Liver (tissue), 9 donors: ENCODE results near the gene ALG3. TPM values are rescaled to one million over a fixed set of nuclear protein-coding genes. Genes with fewer than 3 reads are reported as not detected.

Experiments
- DNase-seq: peaks from one replicate; pipeline ENCODE4 v3.0.0-alpha.2; 2017; ENCODE audit warnings: low spot score
- H3K27ac ChIP-seq, 2 donors: one replicate each; pipeline ENCODE4 v1.7.0; 2013; ENCODE audit warnings: inconsistent platforms in 2 of 2, low read length in 2 of 2, control low read depth in 1 of 2, low read depth in 1 of 2, mild to moderate bottlenecking in 1 of 2
- H3K27me3 ChIP-seq, 4 donors: one replicate each; pipeline versions ENCODE4 v1.6.1 to v1.7.0; 2013; ENCODE audit warnings: low read length in 3 of 4, inconsistent platforms in 1 of 4, mild to moderate bottlenecking in 1 of 4, moderate library complexity in 1 of 4; ENCODE audit not compliant: control insufficient read depth in 4 of 4, insufficient read depth in 4 of 4
- H3K36me3 ChIP-seq, 4 donors: one replicate each; pipeline versions ENCODE4 v1.6.1 to v1.7.0; 2013; ENCODE audit warnings: low read length in 3 of 4, mild to moderate bottlenecking in 3 of 4, low read depth in 1 of 4, moderate library complexity in 1 of 4; ENCODE audit not compliant: control insufficient read depth in 4 of 4, insufficient read depth in 3 of 4
- H3K4me1 ChIP-seq, 4 donors: one replicate each; pipeline versions ENCODE4 v1.6.1 to v1.7.0; 2013; ENCODE audit warnings: low read length in 3 of 4, mild to moderate bottlenecking in 3 of 4, moderate library complexity in 1 of 4; ENCODE audit not compliant: control insufficient read depth in 4 of 4, insufficient read depth in 4 of 4
- H3K4me3 ChIP-seq, 3 donors: one replicate each; pipeline versions ENCODE4 v1.6.1 to v1.7.0; 2013; ENCODE audit warnings: low read length in 3 of 3, control low read depth in 1 of 3, low read depth in 1 of 3, mild to moderate bottlenecking in 1 of 3
- H3K9ac ChIP-seq, 2 donors: one replicate each; pipeline ENCODE4 v1.7.0; 2013; ENCODE audit warnings: low read length in 2 of 2, mild to moderate bottlenecking in 2 of 2, moderate library complexity in 2 of 2, control low read depth in 1 of 2, low read depth in 1 of 2
- H3K9me3 ChIP-seq, 4 donors: one replicate each; pipeline versions ENCODE4 v1.6.1 to v1.7.0; 2013; ENCODE audit warnings: low read length in 3 of 4; ENCODE audit not compliant: control insufficient read depth in 4 of 4
- EGR1 ChIP-seq, 2 donors: IDR thresholded peaks; 2 replicates each; pipeline ENCODE4 v1.6.1; 2016 to 2018; ENCODE audit warnings: antibody characterized with exemption in 2 of 2, low read depth in 2 of 2
- FOXA1 ChIP-seq: IDR thresholded peaks from 2 replicates; pipeline ENCODE4 v1.6.1; 2016; ENCODE audit warnings: antibody characterized with exemption
- FOXA2 ChIP-seq: IDR thresholded peaks from 2 replicates; pipeline ENCODE4 v1.6.1; 2016; ENCODE audit warnings: antibody characterized with exemption
- GABPA ChIP-seq, 2 donors: IDR thresholded peaks in 1 of 2; conservative IDR thresholded peaks in 1 of 2; 2 replicates each; pipeline ENCODE4 v1.6.1; 2016; ENCODE audit warnings: antibody characterized with exemption in 2 of 2, mild to moderate bottlenecking in 1 of 2, moderate library complexity in 1 of 2
- HNF4G ChIP-seq: IDR thresholded peaks from 2 replicates; pipeline ENCODE4 v1.6.1; 2016; ENCODE audit warnings: antibody characterized with exemption
- JUND ChIP-seq, 2 donors: IDR thresholded peaks; 2 replicates each; pipeline ENCODE4 v1.6.1; 2016; ENCODE audit warnings: antibody characterized with exemption in 2 of 2
- RAD21 ChIP-seq, 2 donors: IDR thresholded peaks; 2 replicates each; pipeline ENCODE4 v1.6.1; 2016; ENCODE audit warnings: antibody characterized with exemption in 2 of 2, mild to moderate bottlenecking in 2 of 2
- RXRA ChIP-seq, 2 donors: IDR thresholded peaks; 2 replicates each; pipeline ENCODE4 v1.6.1; 2017 to 2018; ENCODE audit warnings: antibody characterized with exemption in 2 of 2, mild to moderate bottlenecking in 1 of 2
- SP1 ChIP-seq: IDR thresholded peaks from 2 replicates; pipeline ENCODE4 v1.6.1; 2018; ENCODE audit warnings: antibody characterized with exemption, mild to moderate bottlenecking
- TAF1 ChIP-seq: conservative IDR thresholded peaks from 2 replicates; pipeline ENCODE4 v1.6.1; 2016; ENCODE audit warnings: antibody characterized with exemption, mild to moderate bottlenecking
- YY1 ChIP-seq: IDR thresholded peaks from 2 replicates; pipeline ENCODE4 v1.6.1; 2016; ENCODE audit warnings: antibody characterized with exemption, mild to moderate bottlenecking
- whole genome bisulfite sequencing: extraction: QIAGEN DNeasy Blood & Tissue Kit; methylation state at CpG from one replicate; pipeline ENCODE4 v1.1.7; 2013; 5-methylcytosine and 5-hydroxymethylcytosine counted together
- polyA plus RNA-seq, 2 donors: library from polyadenylated mRNA; stranded (reverse) in 1 of 2; unstranded in 1 of 2; fragments of 200-250 nt in 1 of 2; fragments of >200 nt in 1 of 2; fragmentation: Nextera tagmentation in 1 of 2; extraction: Ambion mirVana in 1 of 2; gene quantifications; one replicate each; pipeline versions ENCODE4 v1.2.1 to v1.2.3, GENCODE V29; 2013 to 2015
- total RNA-seq, 2 donors: library from RNA; depleted of rRNA; stranded (reverse); fragments of >200 nt; gene quantifications; one replicate each; pipeline ENCODE4 v1.2.3, GENCODE V29; 2014
- TF ChIP-seq, protein P1 (sequence below): IDR thresholded peaks from 2 replicates; pipeline ENCODE4 v1.6.1; 2016; ENCODE audit warnings: antibody characterized with exemption
- TF ChIP-seq, protein P2 (sequence below): IDR thresholded peaks from 2 replicates; pipeline ENCODE4 v1.6.1; 2016; ENCODE audit warnings: antibody characterized with exemption
- TF ChIP-seq, protein P3 (sequence below): fragments of 150-350 bp; IDR thresholded peaks from 2 replicates; pipeline ENCODE4 v1.5.1; 2017; ENCODE audit warnings: improper control_type of control experiment, low read depth, low read length; ENCODE audit not compliant: missing input control
- TF ChIP-seq, protein P4 (sequence below): IDR thresholded peaks from 2 replicates; pipeline ENCODE4 v1.6.1; 2016; ENCODE audit warnings: antibody characterized with exemption
- TF ChIP-seq, protein P5 (sequence below): IDR thresholded peaks from 2 replicates; pipeline ENCODE4 v1.6.1; 2016; ENCODE audit warnings: antibody characterized with exemption, mild to moderate bottlenecking
- donor health status: healthy.
- donor health status: healthy.
- donor health status: healthy.
- donor health status: healthy.
- donor health status: healthy.

The ALG3 gene
- total and polyA plus RNA-seq, 4 donors: 27.7 to 78.6 (median 64.5) TPM

DNA sequence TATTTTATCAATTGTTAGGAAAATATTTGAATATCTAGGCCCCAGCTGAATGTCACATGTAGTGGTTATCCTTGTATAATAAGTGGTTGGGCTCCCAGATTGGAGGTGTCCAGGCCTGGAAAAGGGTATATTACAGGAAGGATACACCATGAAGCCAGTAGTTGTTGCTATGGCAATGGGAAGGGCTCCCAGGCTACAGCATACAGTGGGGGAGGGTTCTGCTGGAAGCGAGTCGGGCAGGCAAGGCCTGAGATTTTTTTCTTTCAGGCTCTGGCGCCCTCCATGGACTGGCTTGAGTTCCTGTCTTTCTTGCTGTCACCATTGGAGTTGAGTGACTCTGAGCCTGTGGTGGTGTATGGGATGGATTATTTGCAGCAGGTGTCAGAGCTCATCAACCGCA lies 35.9 kb upstream of the ALG3 start:
- Histone ChIP-seq H3K4me3 (no peak overlapping the region), H3K9me3 (no peaks in the 10 kb centered on the region), H3K27me3 (no peaks in the 10 kb centered on the region), H3K4me1 (no peaks in the 10 kb centered on the region), H3K9ac (no peak overlapping the region), H3K27ac (no peak overlapping the region), H3K36me3 (no peaks in the 10 kb centered on the region)
- DNase-seq: no peak
- WGBS: 22% methylated on average over 4 of the region's 4 CpGs
- peak; percentile 73 to 81 for TF ChIP-seq RAD21 (IDR thresholded peaks at IDR 0.05)
- TF ChIP-seq, protein P1, sequence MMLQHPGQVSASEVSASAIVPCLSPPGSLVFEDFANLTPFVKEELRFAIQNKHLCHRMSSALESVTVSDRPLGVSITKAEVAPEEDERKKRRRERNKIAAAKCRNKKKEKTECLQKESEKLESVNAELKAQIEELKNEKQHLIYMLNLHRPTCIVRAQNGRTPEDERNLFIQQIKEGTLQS: no peak
- TF ChIP-seq, protein P2, sequence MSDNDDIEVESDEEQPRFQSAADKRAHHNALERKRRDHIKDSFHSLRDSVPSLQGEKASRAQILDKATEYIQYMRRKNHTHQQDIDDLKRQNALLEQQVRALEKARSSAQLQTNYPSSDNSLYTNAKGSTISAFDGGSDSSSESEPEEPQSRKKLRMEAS: no peak
- TF ChIP-seq, protein P3, sequence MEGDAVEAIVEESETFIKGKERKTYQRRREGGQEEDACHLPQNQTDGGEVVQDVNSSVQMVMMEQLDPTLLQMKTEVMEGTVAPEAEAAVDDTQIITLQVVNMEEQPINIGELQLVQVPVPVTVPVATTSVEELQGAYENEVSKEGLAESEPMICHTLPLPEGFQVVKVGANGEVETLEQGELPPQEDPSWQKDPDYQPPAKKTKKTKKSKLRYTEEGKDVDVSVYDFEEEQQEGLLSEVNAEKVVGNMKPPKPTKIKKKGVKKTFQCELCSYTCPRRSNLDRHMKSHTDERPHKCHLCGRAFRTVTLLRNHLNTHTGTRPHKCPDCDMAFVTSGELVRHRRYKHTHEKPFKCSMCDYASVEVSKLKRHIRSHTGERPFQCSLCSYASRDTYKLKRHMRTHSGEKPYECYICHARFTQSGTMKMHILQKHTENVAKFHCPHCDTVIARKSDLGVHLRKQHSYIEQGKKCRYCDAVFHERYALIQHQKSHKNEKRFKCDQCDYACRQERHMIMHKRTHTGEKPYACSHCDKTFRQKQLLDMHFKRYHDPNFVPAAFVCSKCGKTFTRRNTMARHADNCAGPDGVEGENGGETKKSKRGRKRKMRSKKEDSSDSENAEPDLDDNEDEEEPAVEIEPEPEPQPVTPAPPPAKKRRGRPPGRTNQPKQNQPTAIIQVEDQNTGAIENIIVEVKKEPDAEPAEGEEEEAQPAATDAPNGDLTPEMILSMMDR: peak; percentile 42

DNA sequence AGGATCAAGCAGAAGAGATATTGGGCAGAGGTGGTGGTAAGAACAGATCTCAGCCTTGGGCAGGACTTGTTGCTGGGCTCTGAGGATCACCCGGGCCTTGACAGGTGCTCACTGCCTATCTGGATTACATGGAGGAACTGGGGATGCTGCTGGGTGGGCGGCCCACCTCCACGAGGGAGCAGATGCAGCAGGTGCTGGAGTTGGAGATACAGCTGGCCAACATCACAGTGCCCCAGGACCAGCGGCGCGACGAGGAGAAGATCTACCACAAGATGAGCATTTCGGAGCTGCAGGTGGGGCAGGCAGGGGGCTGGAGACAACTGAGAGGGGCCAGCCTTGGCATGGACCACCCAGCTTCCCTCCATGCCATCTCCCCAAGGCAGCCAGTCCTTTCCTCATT lies 34.9 kb upstream of the ALG3 start:
- TF ChIP-seq GABPA (IDR thresholded peaks at IDR 0.05 in 1 of 2, conservative IDR thresholded peaks at IDR 0.05 in 1 of 2) (no peak), JUND (IDR thresholded peaks at IDR 0.05) (no peak), FOXA2 (no peak), EGR1 (IDR thresholded peaks at IDR 0.05; ENCODE audit: low read depth in 2 of 2) (no peak), RXRA (IDR thresholded peaks at IDR 0.05) (no peak), SP1 (no peak), TAF1 (no peak)
- TF ChIP-seq, protein P1: no peak
- TF ChIP-seq, protein P3: no peak
- H3K9ac ChIP-seq: no peak overlapping the region
- no peak overlapping the region for H3K4me3 ChIP-seq
- no peaks in the 10 kb centered on the region for H3K4me1 ChIP-seq
- no peaks in the 10 kb centered on the region for H3K27me3 ChIP-seq
- H3K27ac ChIP-seq: no peak overlapping the region
- no peaks in the 10 kb centered on the region for H3K36me3 ChIP-seq
- DNase-seq: no peak
- H3K9me3 ChIP-seq: no peaks in the 10 kb centered on the region
- 90% methylated on average over 8 of the region's 8 CpGs for WGBS

DNA sequence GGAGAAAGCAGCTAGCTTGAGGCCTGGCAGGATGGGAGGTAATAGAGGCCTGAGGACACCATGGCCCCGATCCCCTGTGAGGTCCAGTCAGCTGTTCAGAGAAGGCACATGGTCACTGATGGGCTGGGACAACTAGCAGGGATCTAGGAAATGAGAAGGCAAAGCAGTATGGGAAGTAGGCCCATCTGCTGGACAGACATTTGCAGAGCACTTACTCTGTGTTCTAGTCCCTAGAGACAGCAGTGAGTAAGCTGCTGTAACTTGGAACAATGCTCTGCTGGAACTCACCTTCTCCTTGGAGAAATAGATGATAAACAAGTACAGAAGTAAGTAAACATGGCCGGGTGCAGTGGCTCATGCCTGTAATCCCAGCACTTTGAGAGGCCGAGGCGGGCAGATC lies 34.2 kb upstream of the ALG3 start:
- 89% methylated on average over 4 of the region's 4 CpGs for WGBS
- H3K36me3 ChIP-seq: no peaks in the 10 kb centered on the region
- no peaks in the 10 kb centered on the region for H3K4me1 ChIP-seq
- no peak overlapping the region for H3K9ac ChIP-seq
- H3K27me3 ChIP-seq: no peaks in the 10 kb centered on the region
- no peak for DNase-seq
- H3K9me3 ChIP-seq: no peaks in the 10 kb centered on the region
- H3K27ac ChIP-seq: no peak overlapping the region
- H3K4me3 ChIP-seq: no peak overlapping the region
- TF ChIP-seq, protein P2: no peak
- TF ChIP-seq RXRA (IDR thresholded peaks at IDR 0.05): no peak
- TF ChIP-seq HNF4G: no peak
- TF ChIP-seq SP1: no peak
- TF ChIP-seq TAF1: no peak
- no peak for TF ChIP-seq YY1
- TF ChIP-seq GABPA (IDR thresholded peaks at IDR 0.05 in 1 of 2, conservative IDR thresholded peaks at IDR 0.05 in 1 of 2): no peak
- TF ChIP-seq, protein P1: no peak
- TF ChIP-seq RAD21 (IDR thresholded peaks at IDR 0.05): no peak
- TF ChIP-seq, protein P4, sequence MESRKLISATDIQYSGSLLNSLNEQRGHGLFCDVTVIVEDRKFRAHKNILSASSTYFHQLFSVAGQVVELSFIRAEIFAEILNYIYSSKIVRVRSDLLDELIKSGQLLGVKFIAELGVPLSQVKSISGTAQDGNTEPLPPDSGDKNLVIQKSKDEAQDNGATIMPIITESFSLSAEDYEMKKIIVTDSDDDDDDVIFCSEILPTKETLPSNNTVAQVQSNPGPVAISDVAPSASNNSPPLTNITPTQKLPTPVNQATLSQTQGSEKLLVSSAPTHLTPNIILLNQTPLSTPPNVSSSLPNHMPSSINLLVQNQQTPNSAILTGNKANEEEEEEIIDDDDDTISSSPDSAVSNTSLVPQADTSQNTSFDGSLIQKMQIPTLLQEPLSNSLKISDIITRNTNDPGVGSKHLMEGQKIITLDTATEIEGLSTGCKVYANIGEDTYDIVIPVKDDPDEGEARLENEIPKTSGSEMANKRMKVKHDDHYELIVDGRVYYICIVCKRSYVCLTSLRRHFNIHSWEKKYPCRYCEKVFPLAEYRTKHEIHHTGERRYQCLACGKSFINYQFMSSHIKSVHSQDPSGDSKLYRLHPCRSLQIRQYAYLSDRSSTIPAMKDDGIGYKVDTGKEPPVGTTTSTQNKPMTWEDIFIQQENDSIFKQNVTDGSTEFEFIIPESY: no peak
- TF ChIP-seq, protein P5, sequence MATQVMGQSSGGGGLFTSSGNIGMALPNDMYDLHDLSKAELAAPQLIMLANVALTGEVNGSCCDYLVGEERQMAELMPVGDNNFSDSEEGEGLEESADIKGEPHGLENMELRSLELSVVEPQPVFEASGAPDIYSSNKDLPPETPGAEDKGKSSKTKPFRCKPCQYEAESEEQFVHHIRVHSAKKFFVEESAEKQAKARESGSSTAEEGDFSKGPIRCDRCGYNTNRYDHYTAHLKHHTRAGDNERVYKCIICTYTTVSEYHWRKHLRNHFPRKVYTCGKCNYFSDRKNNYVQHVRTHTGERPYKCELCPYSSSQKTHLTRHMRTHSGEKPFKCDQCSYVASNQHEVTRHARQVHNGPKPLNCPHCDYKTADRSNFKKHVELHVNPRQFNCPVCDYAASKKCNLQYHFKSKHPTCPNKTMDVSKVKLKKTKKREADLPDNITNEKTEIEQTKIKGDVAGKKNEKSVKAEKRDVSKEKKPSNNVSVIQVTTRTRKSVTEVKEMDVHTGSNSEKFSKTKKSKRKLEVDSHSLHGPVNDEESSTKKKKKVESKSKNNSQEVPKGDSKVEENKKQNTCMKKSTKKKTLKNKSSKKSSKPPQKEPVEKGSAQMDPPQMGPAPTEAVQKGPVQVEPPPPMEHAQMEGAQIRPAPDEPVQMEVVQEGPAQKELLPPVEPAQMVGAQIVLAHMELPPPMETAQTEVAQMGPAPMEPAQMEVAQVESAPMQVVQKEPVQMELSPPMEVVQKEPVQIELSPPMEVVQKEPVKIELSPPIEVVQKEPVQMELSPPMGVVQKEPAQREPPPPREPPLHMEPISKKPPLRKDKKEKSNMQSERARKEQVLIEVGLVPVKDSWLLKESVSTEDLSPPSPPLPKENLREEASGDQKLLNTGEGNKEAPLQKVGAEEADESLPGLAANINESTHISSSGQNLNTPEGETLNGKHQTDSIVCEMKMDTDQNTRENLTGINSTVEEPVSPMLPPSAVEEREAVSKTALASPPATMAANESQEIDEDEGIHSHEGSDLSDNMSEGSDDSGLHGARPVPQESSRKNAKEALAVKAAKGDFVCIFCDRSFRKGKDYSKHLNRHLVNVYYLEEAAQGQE: no peak
- TF ChIP-seq FOXA1: no peak
